ENCODE data around the gene ELOVL2. TPM values are rescaled to one million over a fixed set of nuclear protein-coding genes. Genes with fewer than 3 reads are reported as not detected.

Gene ELOVL2
- total and polyA plus RNA-seq, 2 experiments from 2014 or later = 0.29 to 0.32 TPM

- Histone ChIP-seq H2AFZ (no peak overlapping the region), H4K20me1 (ENCODE audit: insufficient read depth) (no peaks in the 10 kb centered on the region), H3K9me2 (ENCODE audit: insufficient read depth) (no peaks in the 10 kb centered on the region), H3F3A (ENCODE audit: insufficient read depth) (no peaks in the 10 kb centered on the region), H3K36me3 (ENCODE audit: low read depth) (no peaks in the 10 kb centered on the region), H3K4me1 (ENCODE audit: insufficient read depth) (no peaks in the 10 kb centered on the region), H3K27me3 (replicated peaks; ENCODE audit: insufficient read depth) (peaks cover 17% of the 10 kb centered on the region; the same call in 1 of the 2 replicates), H3K9ac (no peak overlapping the region), H3K4me2 (ENCODE audit: unreplicated experiment) (no peak overlapping the region), H3K4me3 (no peak overlapping the region), H3K27ac (no peak overlapping the region), H3K9me3 (ENCODE audit: low read depth) (no peaks in the 10 kb centered on the region), H3K79me2 (ENCODE audit: insufficient read depth) (no peaks in the 10 kb centered on the region)
- no peak for DNase-seq
- 5% methylated on average over 1 of the region's 1 CpG for WGBS, 2 experiments (ENCODE audit: low coverage in 1 of 2, low lambda C conversion rate in 2 of 2, missing lambda C conversion rate in 2 of 2)
- TF ChIP-seq EZH2 (IDR thresholded peaks at IDR 0.05; ENCODE audit: insufficient read depth, poor library complexity, severe bottlenecking) (no peak), EZH2phosphoT487 (IDR thresholded peaks at IDR 0.05; ENCODE audit: insufficient read depth, low read depth) (no peak)
- in situ Hi-C loops (cut with MboI) = no loop called here
These were observed 111.0 kb downstream of the ELOVL2 start for GRCh38 chr6:10933126-10933525.

Other genes starting within 250 kb of the ELOVL2 start
- gene MAK, start 205.8 kb downstream of the ELOVL2 start, total RNA-seq (2014; rRNA removed; shearing (Covaris generic)) = not detected in 2 replicates
- gene MAK, start 205.8 kb downstream of the ELOVL2 start, polyA plus RNA-seq (2016; fragmentation: Nextera tagmentation; extraction: Ambion mirVana) = 0.09 and 0.14 TPM in 2 replicates
- not detected in 2 replicates for gene GCM2, start 162.3 kb downstream of the ELOVL2 start, total RNA-seq (2014; rRNA removed; shearing (Covaris generic))
- not detected in 2 replicates for gene GCM2, start 162.3 kb downstream of the ELOVL2 start, polyA plus RNA-seq (2016; fragmentation: Nextera tagmentation; extraction: Ambion mirVana)
- gene SYCP2L, start 157.3 kb downstream of the ELOVL2 start, total RNA-seq (2014; rRNA removed; shearing (Covaris generic)) = not detected in 2 replicates
- gene SYCP2L, start 157.3 kb downstream of the ELOVL2 start, polyA plus RNA-seq (2016; fragmentation: Nextera tagmentation; extraction: Ambion mirVana) = 0.13 TPM in 1 of 2 replicates, not detected in the other
- 11.3 and 12.4 TPM in 2 replicates for gene SMIM13, start 49.5 kb upstream of the ELOVL2 start, total RNA-seq (2014; rRNA removed; shearing (Covaris generic))
- 5.1 and 6.4 TPM in 2 replicates for gene SMIM13, start 49.5 kb upstream of the ELOVL2 start, polyA plus RNA-seq (2016; fragmentation: Nextera tagmentation; extraction: Ambion mirVana)
- gene ERVFRD-1, start 67.4 kb upstream of the ELOVL2 start, total RNA-seq (2014; rRNA removed; shearing (Covaris generic)) = not detected in 2 replicates
- gene ERVFRD-1, start 67.4 kb upstream of the ELOVL2 start, polyA plus RNA-seq (2016; fragmentation: Nextera tagmentation; extraction: Ambion mirVana) = 0.05 TPM in 1 of 2 replicates, not detected in the other
- 4.2 and 4.3 TPM in 2 replicates for gene NEDD9, start 188.4 kb upstream of the ELOVL2 start, total RNA-seq (2014; rRNA removed; shearing (Covaris generic))
- gene NEDD9, start 188.4 kb upstream of the ELOVL2 start, polyA plus RNA-seq (2016; fragmentation: Nextera tagmentation; extraction: Ambion mirVana) = 2.9 and 3.0 TPM in 2 replicates

All from GM23248 (cell line).